SK-N-SH treated with all-trans-retinoic acid at 6 μM for 48 hours (cell line): ENCODE results near the gene C11orf21.

Source experiments
- ARNTL ChIP-seq: fragments of 450-650 bp; formaldehyde crosslinking; IDR thresholded peaks from 2 replicates; pipeline ENCODE4 v1.5.0; 2020; ENCODE audit warnings: low read depth, mild to moderate bottlenecking, moderate library complexity, borderline replicate concordance
- CSDC2 ChIP-seq: fragments of 250-450 bp; sonication (Bioruptor Pico); IDR thresholded peaks from 2 replicates; pipeline ENCODE4 v1.5.0; 2020; ENCODE audit warnings: mild to moderate bottlenecking, moderate library complexity
- TOX ChIP-seq: fragments of 250-450 bp; sonication (Bioruptor Pico); IDR thresholded peaks from 2 replicates; pipeline ENCODE4 v1.8.0; 2021; ENCODE audit warnings: mild to moderate bottlenecking, moderate library complexity, borderline replicate concordance
- ZFP30 ChIP-seq: fragments of 450-650 bp; formaldehyde crosslinking; IDR thresholded peaks from 2 replicates; pipeline ENCODE4 v1.5.0; 2022; ENCODE audit warnings: mild to moderate bottlenecking, moderate library complexity

DNA sequence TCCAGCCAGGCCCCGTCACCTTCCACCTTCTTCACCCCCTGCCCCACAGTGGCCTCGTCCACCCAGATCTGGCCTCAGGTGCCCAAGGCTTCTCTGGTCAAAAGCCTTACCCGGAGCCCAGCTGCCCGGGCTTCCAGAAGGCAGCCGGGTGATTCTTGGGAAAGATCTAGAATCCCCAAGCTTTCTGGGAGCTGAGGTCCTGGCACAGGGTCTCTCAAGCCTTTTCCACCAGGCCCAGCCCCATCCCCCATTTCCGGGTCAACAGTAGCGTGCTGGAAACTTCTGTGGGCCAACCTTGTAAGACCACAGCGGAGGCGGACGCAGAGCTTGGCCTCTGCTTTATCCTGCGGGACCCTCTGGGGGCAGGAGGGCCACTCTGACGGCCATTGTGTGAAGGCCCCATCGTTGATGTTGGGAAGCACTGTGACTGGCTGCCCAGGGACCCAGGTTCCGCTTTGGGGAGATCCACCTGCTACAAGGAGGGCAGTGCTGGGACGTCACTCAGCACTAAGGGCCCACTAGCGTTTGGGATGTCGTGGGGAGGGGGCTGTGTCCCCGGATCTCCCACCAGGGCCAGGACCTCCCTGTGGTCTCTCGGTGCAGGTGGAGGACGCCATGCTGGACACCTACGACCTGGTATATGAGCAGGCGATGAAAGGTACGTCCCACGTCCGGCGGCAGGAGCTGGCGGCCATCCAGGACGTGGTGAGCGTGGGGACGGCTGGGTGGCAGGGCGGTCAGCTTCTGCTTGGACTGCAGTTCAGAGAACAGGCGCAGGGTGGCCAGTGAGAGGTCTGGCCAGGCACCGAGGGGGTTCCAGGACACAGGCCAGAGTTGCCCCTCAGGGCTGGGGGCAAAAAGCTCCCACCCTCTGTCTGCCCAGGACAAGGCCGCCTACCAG is 11.6 kb upstream of the C11orf21 start:
- no peak for TF ChIP-seq ZFP30 (CRISPR knock-in tag)
- TF ChIP-seq TOX (CRISPR knock-in tag), result no peak
- no peak for TF ChIP-seq ARNTL (CRISPR knock-in tag)
- no peak for TF ChIP-seq CSDC2 (CRISPR knock-in tag)
